Neural cell (in vitro differentiated cells): ENCODE measurements around the gene ATP6V0A4. TPM values are rescaled to one million over a fixed set of nuclear protein-coding genes. Genes with fewer than 3 reads are reported as not detected.

Source experiments
- H2AFZ ChIP-seq: fragments of 200-600, 300-800 bp; sonication (generic), shearing (Covaris generic); 2 replicates; pipeline ENCODE4 v1.6.0; 2014; ENCODE audit warnings: low read depth, mild to moderate bottlenecking, antibody characterized with exemption, low read length, moderate library complexity
- H3F3A ChIP-seq: fragments of 200-600 bp; shearing (Covaris generic); 2 replicates; pipeline ENCODE4 v1.6.1; 2016; ENCODE audit warnings: mild to moderate bottlenecking, moderate library complexity, mixed read lengths, antibody characterized with exemption, low read length; ENCODE audit not compliant: insufficient read depth, poor library complexity, severe bottlenecking
- H3K27ac ChIP-seq: fragments of 200-600, 300-800 bp; sonication (generic), shearing (Covaris generic); 2 replicates; pipeline ENCODE4 v1.5.1; 2014; ENCODE audit warnings: mild to moderate bottlenecking, low read length, moderate library complexity
- H3K27me3 ChIP-seq: fragments of 300-800, 200-600 bp; sonication (generic), shearing (Covaris generic); 2 replicates; pipeline ENCODE4 v1.6.0; 2014; ENCODE audit warnings: mild to moderate bottlenecking, low read depth, low read length, moderate library complexity; ENCODE audit not compliant: insufficient read depth
- H3K36me3 ChIP-seq: fragments of 300-800, 200-600 bp; sonication (generic), shearing (Covaris generic); 2 replicates; pipeline ENCODE4 v1.5.1; 2014; ENCODE audit warnings: mild to moderate bottlenecking, antibody characterized with exemption, low read length, moderate library complexity; ENCODE audit not compliant: insufficient read depth
- H3K4me2 ChIP-seq: fragments of 300-800, 200-600 bp; sonication (generic), shearing (Covaris generic); 2 replicates; pipeline ENCODE4 v1.6.0; 2014; ENCODE audit warnings: mild to moderate bottlenecking, low read length
- H3K4me3 ChIP-seq: fragments of 300-800, 200-600 bp; sonication (generic), shearing (Covaris generic); 2 replicates; pipeline ENCODE4 v1.5.1; 2014; ENCODE audit warnings: mild to moderate bottlenecking, low read length, moderate library complexity
- H3K79me2 ChIP-seq: fragments of 200-600 bp; shearing (Covaris generic); replicated peaks from 2 replicates; pipeline ENCODE4 v1.6.0; 2014; ENCODE audit warnings: mild to moderate bottlenecking, low read length, moderate library complexity; ENCODE audit not compliant: insufficient read depth
- H3K9ac ChIP-seq: fragments of 300-800, 200-600 bp; sonication (generic), shearing (Covaris generic); 2 replicates; pipeline ENCODE4 v1.6.1; 2016; ENCODE audit warnings: mild to moderate bottlenecking, low read length, mixed read lengths
- H3K9me2 ChIP-seq: fragments of 200-600 bp; shearing (Covaris generic); 2 replicates; pipeline ENCODE4 v1.6.1; 2016; ENCODE audit warnings: mild to moderate bottlenecking, low read length, mixed read lengths; ENCODE audit not compliant: insufficient read depth
- H3K9me3 ChIP-seq: fragments of 200-600, 300-800 bp; sonication (generic), shearing (Covaris generic); 2 replicates; pipeline ENCODE4 v1.6.1; 2016; ENCODE audit warnings: mild to moderate bottlenecking, mixed run types, low read length, moderate library complexity, mixed read lengths
- H4K20me1 ChIP-seq: fragments of 200-600 bp; shearing (Covaris generic); 2 replicates; pipeline ENCODE4 v1.6.1; 2016; ENCODE audit warnings: mild to moderate bottlenecking, mixed run types; ENCODE audit not compliant: insufficient read depth
- EP300 ChIP-seq: fragments of 450-650 bp; conservative IDR thresholded peaks from 2 replicates; pipeline ENCODE4 v1.6.1; 2014; ENCODE audit warnings: antibody characterized with exemption, mild to moderate bottlenecking, moderate library complexity; ENCODE audit not compliant: poor library complexity, severe bottlenecking
- EZH2 ChIP-seq: fragments of 200-600, 300-800 bp; shearing (Covaris generic), sonication (generic); IDR thresholded peaks from 2 replicates; pipeline ENCODE4 v1.6.1; 2014; ENCODE audit warnings: antibody characterized with exemption, low read length, borderline replicate concordance, mild to moderate bottlenecking; ENCODE audit not compliant: insufficient read depth, poor library complexity, severe bottlenecking
- MXI1 ChIP-seq: fragments of 450-650 bp; conservative IDR thresholded peaks from 2 replicates; pipeline ENCODE4 v1.6.1; 2014; ENCODE audit warnings: antibody characterized with exemption, mild to moderate bottlenecking; ENCODE audit not compliant: poor library complexity, severe bottlenecking
- POLR2AphosphoS5 ChIP-seq: IDR thresholded peaks from 2 replicates; pipeline ENCODE4 v1.6.1; 2012
- RAD21 ChIP-seq: fragments of 450-650 bp; conservative IDR thresholded peaks from 2 replicates; pipeline ENCODE4 v1.6.1; 2014; ENCODE audit warnings: antibody characterized with exemption, mild to moderate bottlenecking, moderate library complexity
- SMC3 ChIP-seq: fragments of 450-650 bp; conservative IDR thresholded peaks from 2 replicates; pipeline ENCODE4 v1.6.1; 2014; ENCODE audit warnings: antibody characterized with exemption, mild to moderate bottlenecking, moderate library complexity; ENCODE audit not compliant: poor library complexity
- TAF1 ChIP-seq: IDR thresholded peaks from 2 replicates; pipeline ENCODE4 v1.6.1; 2012; ENCODE audit warnings: low read depth
- polyA plus RNA-seq: library from polyadenylated mRNA; depleted of rRNA; stranded (reverse); fragments of >200 nt; gene quantifications from 2 replicates; pipeline ENCODE4 v1.2.3, GENCODE V29; 2014
- TF ChIP-seq, protein P1 (sequence below): fragments of 450-650 bp; IDR thresholded peaks from 2 replicates; pipeline ENCODE4 v1.5.1; 2014; ENCODE audit warnings: antibody characterized with exemption, mild to moderate bottlenecking, moderate library complexity; ENCODE audit not compliant: poor library complexity, severe bottlenecking
- TF ChIP-seq, protein P2 (sequence below): IDR thresholded peaks from 2 replicates; pipeline ENCODE4 v1.6.1; 2012; ENCODE audit warnings: borderline replicate concordance

Gene ATP6V0A4
- polyA plus RNA-seq, 1 donor from 2014 or later: 0.81 TPM

DNA sequence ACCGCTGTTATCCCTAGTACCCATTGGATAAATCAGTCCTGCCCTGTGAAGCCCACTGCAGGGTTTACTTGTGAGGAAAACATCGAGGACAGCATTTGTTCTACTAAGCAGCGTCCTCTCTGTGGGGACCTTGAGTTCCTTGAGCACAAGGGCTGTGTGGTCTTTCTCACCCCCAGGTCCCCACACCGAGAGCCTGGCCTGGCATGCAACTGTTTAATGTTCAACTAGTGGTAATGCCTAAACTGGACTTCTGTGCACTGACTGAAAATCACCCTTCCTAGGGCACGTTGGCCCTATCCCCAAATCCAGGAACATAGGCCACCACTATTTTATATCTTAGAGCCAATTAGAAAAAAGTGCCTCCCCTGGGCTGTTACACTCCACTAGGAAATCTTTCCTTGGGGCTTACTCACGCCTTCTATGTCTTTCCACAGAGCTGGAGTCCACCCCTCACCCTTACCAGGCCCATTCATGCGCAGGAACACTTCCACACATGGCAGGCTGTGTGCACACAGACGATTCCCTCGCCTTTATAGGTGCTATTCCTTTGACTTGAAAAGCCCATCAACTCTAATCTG lies 1.9 kb downstream of the ATP6V0A4 start:
- Histone ChIP-seq H3K9ac (no peak overlapping the region), H3K36me3 (no peaks in the 10 kb centered on the region), H3K9me3 (no peaks in the 10 kb centered on the region), H3F3A (no peaks in the 10 kb centered on the region), H4K20me1 (no peaks in the 10 kb centered on the region), H3K79me2 (no peaks in the 10 kb centered on the region), H3K9me2 (no peaks in the 10 kb centered on the region), H3K4me3 (no peak overlapping the region), H2AFZ (no peak overlapping the region), H3K27ac (no peak overlapping the region), H3K27me3 (no peaks in the 10 kb centered on the region), H3K4me2 (no peak overlapping the region)
- TF ChIP-seq, protein P1, sequence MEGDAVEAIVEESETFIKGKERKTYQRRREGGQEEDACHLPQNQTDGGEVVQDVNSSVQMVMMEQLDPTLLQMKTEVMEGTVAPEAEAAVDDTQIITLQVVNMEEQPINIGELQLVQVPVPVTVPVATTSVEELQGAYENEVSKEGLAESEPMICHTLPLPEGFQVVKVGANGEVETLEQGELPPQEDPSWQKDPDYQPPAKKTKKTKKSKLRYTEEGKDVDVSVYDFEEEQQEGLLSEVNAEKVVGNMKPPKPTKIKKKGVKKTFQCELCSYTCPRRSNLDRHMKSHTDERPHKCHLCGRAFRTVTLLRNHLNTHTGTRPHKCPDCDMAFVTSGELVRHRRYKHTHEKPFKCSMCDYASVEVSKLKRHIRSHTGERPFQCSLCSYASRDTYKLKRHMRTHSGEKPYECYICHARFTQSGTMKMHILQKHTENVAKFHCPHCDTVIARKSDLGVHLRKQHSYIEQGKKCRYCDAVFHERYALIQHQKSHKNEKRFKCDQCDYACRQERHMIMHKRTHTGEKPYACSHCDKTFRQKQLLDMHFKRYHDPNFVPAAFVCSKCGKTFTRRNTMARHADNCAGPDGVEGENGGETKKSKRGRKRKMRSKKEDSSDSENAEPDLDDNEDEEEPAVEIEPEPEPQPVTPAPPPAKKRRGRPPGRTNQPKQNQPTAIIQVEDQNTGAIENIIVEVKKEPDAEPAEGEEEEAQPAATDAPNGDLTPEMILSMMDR: no peak
- TF ChIP-seq EZH2: no peak
- no peak for TF ChIP-seq TAF1
- TF ChIP-seq POLR2AphosphoS5: no peak
- no peak for TF ChIP-seq EP300
- TF ChIP-seq, protein P2, sequence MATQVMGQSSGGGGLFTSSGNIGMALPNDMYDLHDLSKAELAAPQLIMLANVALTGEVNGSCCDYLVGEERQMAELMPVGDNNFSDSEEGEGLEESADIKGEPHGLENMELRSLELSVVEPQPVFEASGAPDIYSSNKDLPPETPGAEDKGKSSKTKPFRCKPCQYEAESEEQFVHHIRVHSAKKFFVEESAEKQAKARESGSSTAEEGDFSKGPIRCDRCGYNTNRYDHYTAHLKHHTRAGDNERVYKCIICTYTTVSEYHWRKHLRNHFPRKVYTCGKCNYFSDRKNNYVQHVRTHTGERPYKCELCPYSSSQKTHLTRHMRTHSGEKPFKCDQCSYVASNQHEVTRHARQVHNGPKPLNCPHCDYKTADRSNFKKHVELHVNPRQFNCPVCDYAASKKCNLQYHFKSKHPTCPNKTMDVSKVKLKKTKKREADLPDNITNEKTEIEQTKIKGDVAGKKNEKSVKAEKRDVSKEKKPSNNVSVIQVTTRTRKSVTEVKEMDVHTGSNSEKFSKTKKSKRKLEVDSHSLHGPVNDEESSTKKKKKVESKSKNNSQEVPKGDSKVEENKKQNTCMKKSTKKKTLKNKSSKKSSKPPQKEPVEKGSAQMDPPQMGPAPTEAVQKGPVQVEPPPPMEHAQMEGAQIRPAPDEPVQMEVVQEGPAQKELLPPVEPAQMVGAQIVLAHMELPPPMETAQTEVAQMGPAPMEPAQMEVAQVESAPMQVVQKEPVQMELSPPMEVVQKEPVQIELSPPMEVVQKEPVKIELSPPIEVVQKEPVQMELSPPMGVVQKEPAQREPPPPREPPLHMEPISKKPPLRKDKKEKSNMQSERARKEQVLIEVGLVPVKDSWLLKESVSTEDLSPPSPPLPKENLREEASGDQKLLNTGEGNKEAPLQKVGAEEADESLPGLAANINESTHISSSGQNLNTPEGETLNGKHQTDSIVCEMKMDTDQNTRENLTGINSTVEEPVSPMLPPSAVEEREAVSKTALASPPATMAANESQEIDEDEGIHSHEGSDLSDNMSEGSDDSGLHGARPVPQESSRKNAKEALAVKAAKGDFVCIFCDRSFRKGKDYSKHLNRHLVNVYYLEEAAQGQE: no peak
- no peak for TF ChIP-seq MXI1
- no peak for TF ChIP-seq RAD21
- TF ChIP-seq SMC3: no peak

DNA sequence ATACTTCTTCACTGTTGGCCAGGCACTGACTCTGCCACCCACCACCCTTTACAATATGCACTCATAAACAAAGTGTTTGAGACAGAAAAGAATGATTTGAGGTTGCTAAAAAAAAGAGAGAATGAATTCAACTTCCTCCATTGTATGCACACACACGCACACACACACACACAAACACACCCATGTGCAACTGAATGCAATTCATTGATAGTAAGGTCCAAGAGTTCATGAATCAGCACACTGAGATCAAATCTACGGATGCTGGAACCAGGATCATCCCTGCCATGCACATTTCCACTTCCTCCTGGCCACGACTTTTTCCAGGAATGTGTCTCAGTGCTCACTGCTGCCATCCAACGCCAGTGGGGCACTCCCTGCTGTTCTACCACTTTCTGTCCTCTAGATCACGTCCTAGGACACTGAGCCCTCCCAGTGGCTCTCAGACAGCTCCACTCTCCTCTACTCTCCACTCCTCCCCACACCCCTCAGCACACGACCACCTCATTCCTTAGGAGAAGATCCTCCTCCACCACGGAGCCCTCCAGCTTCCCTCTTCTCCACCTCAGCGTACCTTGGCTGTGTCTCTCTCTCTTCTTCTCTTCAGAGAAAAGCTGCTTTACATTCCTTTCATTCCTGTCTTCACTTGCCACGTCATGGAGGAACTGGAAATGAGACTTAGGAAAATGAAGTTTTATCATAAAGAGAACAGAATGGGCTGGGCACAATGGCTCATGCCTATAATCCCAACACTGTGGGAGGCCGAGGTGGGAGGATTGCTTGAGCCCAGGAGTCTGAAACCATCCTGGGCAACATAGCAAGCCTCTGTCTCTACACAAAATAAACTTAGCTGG lies 12.2 kb downstream of the ATP6V0A4 start:
- H3K9me2 ChIP-seq: no peaks in the 10 kb centered on the region
- no peaks in the 10 kb centered on the region for H3K36me3 ChIP-seq
- H3F3A ChIP-seq: no peaks in the 10 kb centered on the region
- no peak for TF ChIP-seq EZH2
- no peak for TF ChIP-seq EP300
- no peaks in the 10 kb centered on the region for H3K9me3 ChIP-seq
- no peaks in the 10 kb centered on the region for H3K27me3 ChIP-seq
- no peaks in the 10 kb centered on the region for H4K20me1 ChIP-seq
- no peak overlapping the region for H3K27ac ChIP-seq
- H3K9ac ChIP-seq: no peak overlapping the region
- H3K79me2 ChIP-seq: no peaks in the 10 kb centered on the region
- H3K4me3 ChIP-seq: no peak overlapping the region
- H2AFZ ChIP-seq: no peak overlapping the region
- no peak overlapping the region for H3K4me2 ChIP-seq
